Neutrophil (primary cell): Measurements from ENCODE around the gene STIM1.
"Not testable (repeated sequence)": the region's sequence is repeated elsewhere in the genome, so short reads cannot be mapped to it uniquely, and the experiment has no call there.

Experiments
- H3K27ac ChIP-seq: fragments of 200-600 bp; sonication (generic); 2 replicates; pipeline ENCODE4 v1.5.1; 2016; ENCODE audit warnings: mild to moderate bottlenecking, moderate library complexity
- H3K27me3 ChIP-seq: fragments of 200-600 bp; sonication (generic); 2 replicates; pipeline ENCODE4 v1.6.0; 2016; ENCODE audit warnings: mild to moderate bottlenecking
- H3K36me3 ChIP-seq: fragments of 200-600 bp; sonication (generic); 2 replicates; pipeline ENCODE4 v1.5.1; 2017
- H3K4me1 ChIP-seq, 2 experiments: fragments of 200-600 bp in 1 of 2; sonication (generic) in 1 of 2; 1 replicate in 1 of 2; 2 replicates in 1 of 2; pipeline versions ENCODE4 v1.5.1 to v1.6.1; 2013 to 2016; ENCODE audit warnings: low read depth in 1 of 2, low read length in 1 of 2, mild to moderate bottlenecking in 1 of 2, moderate library complexity in 1 of 2; ENCODE audit not compliant: control insufficient read depth in 1 of 2, insufficient read depth in 1 of 2
- H3K4me3 ChIP-seq, 2 experiments: fragments of 200-600 bp in 1 of 2; sonication (generic) in 1 of 2; 1 replicate in 1 of 2; 2 replicates in 1 of 2; pipeline ENCODE4 v1.5.1; 2013 to 2016; ENCODE audit warnings: low read depth in 1 of 2, low read length in 1 of 2, mild to moderate bottlenecking in 1 of 2, moderate library complexity in 1 of 2
- H3K9me3 ChIP-seq: fragments of 200-600 bp; sonication (generic); 2 replicates; pipeline ENCODE4 v1.5.1; 2016
- TF ChIP-seq, protein P1 (sequence below): fragments of 200-600 bp; sonication (generic); IDR thresholded peaks from 2 replicates; pipeline ENCODE4 v1.5.1; 2016; ENCODE audit warnings: antibody characterized with exemption

The STIM1 gene

DNA sequence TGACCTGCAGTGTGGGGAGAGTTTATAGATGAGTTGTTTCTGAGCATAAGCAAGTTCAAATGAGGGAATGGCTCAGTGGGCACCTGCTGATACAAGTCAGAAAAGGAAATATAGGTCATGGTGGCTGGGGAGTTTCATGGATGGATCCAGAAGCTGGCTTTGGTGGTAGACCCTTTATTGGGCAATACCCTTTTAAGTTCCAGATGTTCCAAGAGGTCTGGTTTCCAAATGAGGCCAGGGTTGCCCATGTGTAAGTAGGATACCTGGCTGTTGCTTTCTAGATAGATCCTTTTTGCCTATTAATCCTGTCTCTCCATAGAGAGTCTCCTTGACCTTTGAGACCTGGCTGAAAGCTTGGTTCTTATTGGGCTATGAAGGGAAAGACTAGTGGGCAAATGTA lies 2.2 kb downstream of the STIM1 start:
- no peaks in the 10 kb centered on the region for H3K36me3 ChIP-seq
- TF ChIP-seq, protein P1, sequence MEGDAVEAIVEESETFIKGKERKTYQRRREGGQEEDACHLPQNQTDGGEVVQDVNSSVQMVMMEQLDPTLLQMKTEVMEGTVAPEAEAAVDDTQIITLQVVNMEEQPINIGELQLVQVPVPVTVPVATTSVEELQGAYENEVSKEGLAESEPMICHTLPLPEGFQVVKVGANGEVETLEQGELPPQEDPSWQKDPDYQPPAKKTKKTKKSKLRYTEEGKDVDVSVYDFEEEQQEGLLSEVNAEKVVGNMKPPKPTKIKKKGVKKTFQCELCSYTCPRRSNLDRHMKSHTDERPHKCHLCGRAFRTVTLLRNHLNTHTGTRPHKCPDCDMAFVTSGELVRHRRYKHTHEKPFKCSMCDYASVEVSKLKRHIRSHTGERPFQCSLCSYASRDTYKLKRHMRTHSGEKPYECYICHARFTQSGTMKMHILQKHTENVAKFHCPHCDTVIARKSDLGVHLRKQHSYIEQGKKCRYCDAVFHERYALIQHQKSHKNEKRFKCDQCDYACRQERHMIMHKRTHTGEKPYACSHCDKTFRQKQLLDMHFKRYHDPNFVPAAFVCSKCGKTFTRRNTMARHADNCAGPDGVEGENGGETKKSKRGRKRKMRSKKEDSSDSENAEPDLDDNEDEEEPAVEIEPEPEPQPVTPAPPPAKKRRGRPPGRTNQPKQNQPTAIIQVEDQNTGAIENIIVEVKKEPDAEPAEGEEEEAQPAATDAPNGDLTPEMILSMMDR: no peak
- H3K4me1 ChIP-seq: peaks cover 79 to 84% of the 10 kb centered on the region in 2 experiments
- H3K27me3 ChIP-seq: no peaks in the 10 kb centered on the region
- H3K4me3 ChIP-seq: peak overlapping the region; percentile 77 to 93
- peak overlapping the region; percentile 98 for H3K27ac ChIP-seq
- no peaks in the 10 kb centered on the region for H3K9me3 ChIP-seq

DNA sequence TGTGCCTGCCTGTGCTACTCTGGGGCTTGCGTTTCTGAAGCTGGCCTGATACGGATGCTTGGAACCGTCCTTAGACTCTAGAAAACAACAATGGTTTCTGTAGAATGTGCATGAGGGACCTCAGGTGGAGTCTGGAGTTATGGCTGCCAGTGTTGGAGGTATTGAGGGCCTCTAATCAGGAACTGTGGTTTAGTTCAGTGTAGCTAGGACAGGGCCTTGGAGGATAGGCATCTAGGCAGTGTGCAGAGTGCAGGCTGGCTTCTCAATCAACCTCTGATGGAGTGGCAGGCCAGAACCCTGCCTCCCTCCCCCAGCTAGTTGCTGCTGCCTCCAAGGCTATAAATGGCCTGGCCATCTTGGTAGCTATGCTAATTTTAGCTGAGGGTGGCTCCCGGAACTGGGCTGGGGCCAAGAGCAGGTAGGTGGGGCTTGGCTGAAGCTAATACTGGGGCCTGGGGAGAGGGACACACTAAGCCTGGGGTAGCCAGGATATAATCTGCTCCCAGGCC lies 4.0 kb downstream of the STIM1 start:
- Histone ChIP-seq H3K4me1 (peaks cover 86 to 92% of the 10 kb centered on the region in 2 experiments), H3K27ac (peak overlapping the region; percentile 65), H3K36me3 (no peaks in the 10 kb centered on the region), H3K4me3 (peak overlapping the region; percentile 77 to 93), H3K27me3 (no peaks in the 10 kb centered on the region), H3K9me3 (no peaks in the 10 kb centered on the region)
- TF ChIP-seq, protein P1: no peak

DNA sequence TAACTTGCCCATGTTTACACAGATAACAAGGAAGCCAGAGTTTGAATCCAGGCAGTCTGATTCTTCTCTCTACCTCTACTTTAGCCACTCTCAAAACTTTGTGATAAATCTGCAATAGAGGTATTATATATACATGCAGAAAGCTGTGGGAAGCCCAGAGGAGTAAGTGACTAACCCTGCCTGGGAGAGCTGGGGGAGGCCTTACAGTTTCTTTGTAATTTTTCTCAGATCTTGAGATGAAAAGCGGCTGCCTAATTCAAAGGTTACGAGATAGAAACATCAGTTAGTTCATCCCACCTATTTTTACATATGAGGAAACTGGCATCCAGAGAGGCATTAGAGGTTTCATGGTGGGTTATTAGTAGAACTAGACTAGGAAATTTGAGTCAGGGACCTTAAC lies 4.9 kb downstream of the STIM1 start:
- Histone ChIP-seq H3K4me1 (peaks cover 91 to 93% of the 10 kb centered on the region in 2 experiments), H3K27ac (peak overlapping the region; percentile 65), H3K36me3 (no peaks in the 10 kb centered on the region), H3K4me3 (no peak overlapping the region), H3K9me3 (no peaks in the 10 kb centered on the region), H3K27me3 (no peaks in the 10 kb centered on the region)
- TF ChIP-seq, protein P1: no peak

DNA sequence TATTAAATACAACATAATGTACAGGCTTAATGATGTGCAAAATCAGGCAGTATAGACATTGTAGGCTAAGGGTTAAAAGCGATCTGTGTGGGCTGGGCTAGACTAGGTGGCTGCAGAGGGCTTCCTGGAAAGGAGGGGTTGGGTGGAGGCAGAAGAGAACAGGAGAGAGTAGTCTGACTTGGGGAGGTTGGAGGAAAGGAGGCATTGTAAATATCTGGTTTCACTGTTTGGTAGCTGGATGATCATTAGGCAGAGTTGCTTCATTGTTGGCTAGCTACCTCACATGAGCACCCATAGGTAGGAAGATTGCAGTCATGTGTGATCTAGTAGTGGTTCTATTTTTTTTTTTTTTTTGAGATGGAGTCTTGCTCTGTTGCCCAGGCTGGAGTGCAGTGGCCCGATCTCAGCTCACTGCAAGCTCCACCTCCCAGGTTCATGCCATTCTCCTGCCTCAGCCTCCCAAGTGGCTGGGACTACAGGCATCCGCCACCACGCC lies 5.5 kb downstream of the STIM1 start:
- H3K4me1 ChIP-seq: peaks cover 97 to 98% of the 10 kb centered on the region in 2 experiments
- H3K27me3 ChIP-seq, H3K36me3 ChIP-seq, H3K9me3 ChIP-seq: not testable (repeated sequence)
- H3K4me3 ChIP-seq: peak overlapping the region in 1 of 2 experiments; percentile 16
- H3K27ac ChIP-seq: peak overlapping the region; percentile 65

DNA sequence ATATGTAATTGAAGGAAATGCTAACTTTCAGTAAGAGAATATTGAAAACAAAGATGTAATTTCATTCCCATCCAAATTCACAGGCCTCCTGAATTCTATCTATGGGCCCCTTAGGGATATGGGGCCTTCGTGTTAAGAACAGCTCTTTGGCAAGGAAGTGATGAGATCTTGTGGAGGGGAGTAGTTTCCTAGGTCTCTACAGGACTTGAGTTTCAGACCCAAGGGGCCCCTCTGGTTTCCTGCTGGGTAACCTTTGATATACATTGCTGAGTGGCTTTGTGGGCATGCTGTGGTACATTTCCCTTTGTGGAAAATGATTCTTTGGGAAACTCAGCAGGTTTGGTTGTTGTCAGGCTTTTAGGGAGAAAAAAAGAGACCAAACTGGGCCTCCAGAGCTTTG lies 6.2 kb downstream of the STIM1 start:
- TF ChIP-seq, protein P1: no peak
- Histone ChIP-seq H3K9me3 (no peaks in the 10 kb centered on the region), H3K27me3 (no peaks in the 10 kb centered on the region), H3K4me1 (peaks cover 98 to 99% of the 10 kb centered on the region in 2 experiments), H3K4me3 (no peak overlapping the region), H3K27ac (peak overlapping the region; percentile 65), H3K36me3 (no peaks in the 10 kb centered on the region)

DNA sequence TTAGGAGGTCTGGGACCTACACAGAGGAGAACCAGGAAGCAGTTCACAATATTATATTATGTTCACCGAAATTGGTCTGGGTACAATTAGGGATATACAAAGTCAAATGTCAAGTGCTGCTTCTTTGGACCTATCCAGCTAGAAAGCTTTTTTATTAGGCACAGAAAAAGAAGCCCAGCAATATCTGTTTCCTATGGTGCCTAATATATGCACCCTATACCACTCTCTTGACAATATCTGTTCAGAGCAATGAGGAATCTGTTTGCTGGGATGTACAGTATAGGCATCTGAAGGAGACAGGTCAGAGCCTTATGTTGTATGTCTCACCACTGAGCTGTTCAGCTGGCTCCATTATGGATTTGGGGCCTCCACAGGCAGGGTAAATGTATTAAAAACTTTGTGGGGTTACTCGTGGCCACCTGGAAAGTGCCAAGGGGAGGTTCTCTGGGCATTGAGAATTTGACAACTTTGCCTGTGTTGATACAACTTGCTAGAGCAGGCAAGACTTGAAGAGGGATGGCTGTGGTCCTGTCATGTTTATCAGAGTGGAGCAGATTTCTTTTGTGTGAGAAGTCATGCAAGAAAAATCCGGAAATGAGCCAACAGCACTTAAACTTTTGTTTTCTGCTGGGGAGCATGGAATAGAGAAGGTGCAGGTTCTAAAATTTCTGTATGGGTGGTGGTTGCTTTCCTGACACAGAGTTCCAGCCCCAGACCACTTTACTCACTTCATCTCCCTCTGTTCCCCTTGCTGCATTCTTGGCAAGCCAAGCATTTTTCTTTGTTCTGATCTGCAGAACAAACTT lies 10.1 kb downstream of the STIM1 start:
- H3K27ac ChIP-seq: peak overlapping the region; percentile 91
- no peaks in the 10 kb centered on the region for H3K36me3 ChIP-seq
- peak overlapping the region; percentile 39 to 45 for H3K4me3 ChIP-seq
- TF ChIP-seq, protein P1: no peak
- H3K9me3 ChIP-seq: no peaks in the 10 kb centered on the region
- H3K4me1 ChIP-seq: peaks cover 76 to 95% of the 10 kb centered on the region in 2 experiments
- H3K27me3 ChIP-seq: no peaks in the 10 kb centered on the region
